Spinal cord (tissue), 10 donors: ENCODE measurements around the gene KCNJ10. TPM values are rescaled to one million over a fixed set of nuclear protein-coding genes. Genes with fewer than 3 reads are reported as not detected.

Experiments
- DNase-seq, 6 donors: peaks; one replicate each; pipeline versions ENCODE4 v3.0.0 to v3.0.0-alpha.2; 2013 to 2015; ENCODE audit warnings: low spot score in 6 of 6, low read depth in 4 of 6
- H3K27ac ChIP-seq: one replicate; pipeline ENCODE4 v1.5.1; 2013; ENCODE audit warnings: low read depth, low read length, control low read depth
- H3K27me3 ChIP-seq: one replicate; pipeline ENCODE4 v1.6.1; 2013; ENCODE audit warnings: low read length; ENCODE audit not compliant: control insufficient read depth, insufficient read depth
- H3K36me3 ChIP-seq: one replicate; pipeline ENCODE4 v1.6.1; 2013; ENCODE audit warnings: low read length; ENCODE audit not compliant: control insufficient read depth, insufficient read depth
- H3K4me1 ChIP-seq: one replicate; pipeline ENCODE4 v1.6.1; 2013; ENCODE audit warnings: low read length; ENCODE audit not compliant: control insufficient read depth, insufficient read depth
- H3K4me3 ChIP-seq: one replicate; pipeline ENCODE4 v1.5.1; 2013; ENCODE audit warnings: low read depth, low read length, control low read depth
- H3K9me3 ChIP-seq: one replicate; pipeline ENCODE4 v1.6.1; 2013; ENCODE audit warnings: low read length; ENCODE audit not compliant: control insufficient read depth, insufficient read depth
- WGBS: methylation state at CpG from one replicate; pipeline ENCODE4 v1.1.5; 2013; ENCODE audit warnings: missing lambda C conversion rate; ENCODE audit not compliant: insufficient coverage; 5-methylcytosine and 5-hydroxymethylcytosine counted together
- long read RNA-seq, 4 donors: transcript quantifications; one replicate each; lab custom pipeline, GENCODE V29; 2026
- polyA plus RNA-seq, 2 donors: library from polyadenylated mRNA; unstranded; fragments of 120-200 nt; gene quantifications; one replicate each; pipeline ENCODE4 v1.2.1, GENCODE V29; 2013; ENCODE audit not compliant: insufficient read length in 2 of 2
- total RNA-seq, 2 donors: library from RNA; depleted of rRNA in 1 of 2; stranded (reverse); fragments of 120-200 nt in 1 of 2; fragments of >200 nt in 1 of 2; gene quantifications; one replicate each; pipeline versions ENCODE4 v1.2.3 to v1.2.4, GENCODE V29; 2013 to 2014
- donor health status: healthy.

KCNJ10 gene
- total RNA-seq = 10 to 100 TPM; 14.9 to 17.1 TPM
- polyA plus RNA-seq = 10 to 100 TPM; 68.5 to 81.6 TPM
- long read RNA-seq, donor 1, full-length matches to known transcripts = 13 of 13 reads
- long read RNA-seq, donor 1, partial matches to known transcripts = 0 of 13 reads
- long read RNA-seq, donor 1, other reads (novel, unspliced or antisense) = 0 of 13 reads
- long read RNA-seq, donor 2, full-length matches to known transcripts = 20 of 20 reads
- long read RNA-seq, donor 2, partial matches to known transcripts = 0 of 20 reads
- long read RNA-seq, donor 2, other reads (novel, unspliced or antisense) = 0 of 20 reads
- long read RNA-seq, donor 3, full-length matches to known transcripts = 6 of 6 reads
- long read RNA-seq, donor 3, partial matches to known transcripts = 0 of 6 reads
- long read RNA-seq, donor 3, other reads (novel, unspliced or antisense) = 0 of 6 reads
- long read RNA-seq, donor 4 = 0 reads

GRCh38 chr1:160069460-160070231, at the start of gene KCNJ10:
Gene KCNJ10, minus strand, starts transcription at chr1:160070160. Its CDS starts 27,628 bp downstream, at chr1:160042532.
- peaks cover 47% of the 10 kb centered on the region for H3K4me1 ChIP-seq
- peak within 1 kb of the TSS; percentile 66 for H3K4me3 ChIP-seq
- no peaks in the 10 kb centered on the region for H3K36me3 ChIP-seq
- WGBS = 3% methylated on average over 26 of the region's 32 CpGs
- H3K9me3 ChIP-seq = no peaks in the 10 kb centered on the region
- H3K27ac ChIP-seq = peak within 1 kb of the TSS; percentile 90
- H3K27me3 ChIP-seq = peaks cover 3% of the 10 kb centered on the region
- DNase-seq = no peak

- Histone ChIP-seq H3K4me1 (peaks cover 76% of the 10 kb centered on the region), H3K27ac (peak overlapping the region; percentile 42), H3K9me3 (no peaks in the 10 kb centered on the region), H3K36me3 (peaks cover 16% of the 10 kb centered on the region), H3K27me3 (no peaks in the 10 kb centered on the region), H3K4me3 (peak overlapping the region; percentile 56)
- DNase-seq = no peak
- WGBS = 100% methylated on average over 1 of the region's 3 CpGs
Observed at GRCh38 chr1:160118928-160119327, 49.0 kb upstream of the KCNJ10 start.

- Histone ChIP-seq H3K36me3 (peaks cover 11% of the 10 kb centered on the region), H3K4me1 (peaks cover 78% of the 10 kb centered on the region), H3K27ac (peak overlapping the region; percentile 87), H3K9me3 (no peaks in the 10 kb centered on the region), H3K27me3 (no peaks in the 10 kb centered on the region), H3K4me3 (peak overlapping the region; percentile 56)
- peak in 5 of 6 donors; percentile 71 to 96 (median 85) for DNase-seq
- WGBS = no CpG with 5 or more reads among the region's 8 CpGs
Observed at GRCh38 chr1:160117709-160118183, 47.8 kb upstream of the KCNJ10 start.

GRCh38 chr1:160117300-160117699, 47.3 kb upstream of the KCNJ10 start:
- Histone ChIP-seq H3K27ac (peak overlapping the region; percentile 87), H3K4me3 (peak overlapping the region; percentile 56), H3K27me3 (no peaks in the 10 kb centered on the region), H3K4me1 (peaks cover 83% of the 10 kb centered on the region), H3K9me3 (no peaks in the 10 kb centered on the region), H3K36me3 (peaks cover 11% of the 10 kb centered on the region)
- DNase-seq = peak in 1 of 6 donors; percentile 11
- no CpG with 5 or more reads among the region's 1 CpG for WGBS

- Histone ChIP-seq H3K27me3 (no peaks in the 10 kb centered on the region), H3K4me1 (peaks cover 88% of the 10 kb centered on the region), H3K36me3 (peaks cover 9% of the 10 kb centered on the region), H3K27ac (peak overlapping the region; percentile 87), H3K9me3 (no peaks in the 10 kb centered on the region), H3K4me3 (peak overlapping the region; percentile 56)
- 20% methylated on average over 4 of the region's 12 CpGs for WGBS
- peak in 2 of 6 donors; percentile 74 to 77 for DNase-seq
Observed at GRCh38 chr1:160116283-160117147, 46.6 kb upstream of the KCNJ10 start.

GRCh38 chr1:160115545-160116282, 45.8 kb upstream of the KCNJ10 start, which contains the start of gene ATP1A2:
Gene ATP1A2, plus strand, starts transcription at chr1:160115759. Its CDS starts 103 bp downstream, at chr1:160115862.
- WGBS = 13% methylated on average over 14 of the region's 16 CpGs
- peak within 1 kb of the TSS; percentile 87 for H3K27ac ChIP-seq
- peaks cover 87% of the 10 kb centered on the region for H3K4me1 ChIP-seq
- no peaks in the 10 kb centered on the region for H3K27me3 ChIP-seq
- peaks cover 2% of the 10 kb centered on the region for H3K36me3 ChIP-seq
- peak within 1 kb of the TSS; percentile 56 for H3K4me3 ChIP-seq
- DNase-seq = peak in 2 of 6 donors; percentile 72 to 84
- no peaks in the 10 kb centered on the region for H3K9me3 ChIP-seq

- 50% methylated on average over 2 of the region's 4 CpGs for WGBS
- Histone ChIP-seq H3K27ac (peak overlapping the region; percentile 87), H3K27me3 (no peaks in the 10 kb centered on the region), H3K36me3 (no peaks in the 10 kb centered on the region), H3K4me3 (peak overlapping the region; percentile 9), H3K4me1 (peaks cover 88% of the 10 kb centered on the region), H3K9me3 (no peaks in the 10 kb centered on the region)
- peak in 1 of 6 donors; percentile 76 for DNase-seq
Observed at GRCh38 chr1:160114085-160114484, 44.1 kb upstream of the KCNJ10 start.

GRCh38 chr1:160113407-160113806, 43.4 kb upstream of the KCNJ10 start:
- H3K9me3 ChIP-seq = no peaks in the 10 kb centered on the region
- no peak for DNase-seq
- no peaks in the 10 kb centered on the region for H3K36me3 ChIP-seq
- peak overlapping the region; percentile 87 for H3K27ac ChIP-seq
- WGBS = 55% methylated on average over 8 of the region's 8 CpGs
- no peaks in the 10 kb centered on the region for H3K27me3 ChIP-seq
- no peak overlapping the region for H3K4me3 ChIP-seq
- H3K4me1 ChIP-seq = peaks cover 92% of the 10 kb centered on the region
